ENCODE data around the gene ZNF747.

ZNF747 gene

DNA sequence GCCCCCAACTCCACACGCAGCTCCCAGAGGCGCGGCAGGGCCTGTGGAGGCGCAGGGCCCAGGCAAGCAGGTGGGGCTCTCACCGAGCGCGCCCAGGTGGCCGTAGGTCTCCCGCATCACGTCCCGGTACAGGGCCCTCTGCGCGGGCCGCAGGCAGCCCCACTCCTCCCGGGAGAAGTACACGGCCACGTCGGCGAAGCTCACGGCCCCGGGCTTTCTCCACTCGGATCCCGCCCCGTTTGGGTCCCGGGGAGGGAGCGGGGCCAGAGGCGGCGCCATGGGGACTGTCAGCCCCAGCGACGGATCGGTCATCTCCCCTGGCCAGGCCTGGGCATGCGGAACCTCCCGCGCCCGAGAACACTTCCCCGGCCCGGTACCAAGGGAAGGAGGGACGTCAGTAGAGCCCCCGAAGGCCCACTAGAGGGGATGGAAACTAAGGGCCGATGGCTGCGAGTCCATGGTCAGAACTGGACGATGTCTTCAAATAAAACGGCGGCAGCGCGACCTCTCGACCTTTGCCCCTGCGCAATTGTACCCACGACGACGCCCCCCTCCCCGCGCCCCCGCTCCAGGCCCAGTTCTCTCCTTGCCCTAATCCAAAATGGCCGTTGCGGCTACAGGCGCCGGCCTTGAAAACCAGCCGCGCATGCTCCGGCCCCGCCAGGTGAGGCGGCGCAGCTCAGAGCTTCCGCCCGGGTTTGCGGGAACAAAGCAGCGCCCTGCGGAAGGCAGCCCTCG, at the start of gene ZNF747:
Gene ZNF747 (minus strand): TSS at position 491 of the 738 bp plus-strand sequence. CDS start 179 bp downstream, at position 312.
- peak; percentile 91 for DNase-seq (ENCODE audit: low spot score)

DNA sequence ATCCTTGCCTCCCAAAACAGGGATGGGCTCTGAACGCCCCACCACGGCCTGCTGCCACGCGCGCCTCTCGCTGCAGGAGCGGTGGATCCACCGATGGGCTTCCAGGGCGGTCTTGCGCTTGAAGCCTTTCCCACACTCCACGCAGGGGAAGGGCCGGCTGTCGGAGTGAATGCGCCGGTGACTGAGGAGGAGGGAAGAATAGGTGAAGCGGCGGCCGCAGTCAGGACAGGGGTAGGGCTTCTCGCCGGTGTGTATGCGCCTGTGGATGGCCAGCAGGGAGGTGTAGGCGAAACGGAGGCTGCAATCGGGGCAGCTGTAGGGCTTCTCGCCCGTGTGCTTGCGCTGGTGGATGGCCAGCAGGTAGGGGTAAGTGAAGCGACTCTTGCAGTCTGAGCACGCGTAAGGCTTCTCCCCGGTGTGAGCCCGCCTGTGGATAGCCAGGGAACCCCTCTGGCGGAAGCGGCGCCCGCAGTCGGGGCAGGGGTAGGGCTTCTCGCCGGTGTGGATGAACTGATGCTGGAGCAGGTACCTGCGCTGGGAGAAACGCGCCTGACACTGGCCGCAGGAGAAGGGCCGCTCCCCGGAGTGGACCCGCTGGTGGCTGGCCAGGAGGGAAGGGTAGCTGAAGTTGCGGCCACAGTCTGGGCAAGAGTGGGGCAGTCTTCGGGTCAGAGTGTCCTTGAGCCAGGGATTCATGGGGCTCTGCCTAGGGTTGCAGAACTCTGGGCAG, 48.1 kb upstream of the ZNF747 start:
- no peak for DNase-seq (ENCODE audit: low spot score)

DNA sequence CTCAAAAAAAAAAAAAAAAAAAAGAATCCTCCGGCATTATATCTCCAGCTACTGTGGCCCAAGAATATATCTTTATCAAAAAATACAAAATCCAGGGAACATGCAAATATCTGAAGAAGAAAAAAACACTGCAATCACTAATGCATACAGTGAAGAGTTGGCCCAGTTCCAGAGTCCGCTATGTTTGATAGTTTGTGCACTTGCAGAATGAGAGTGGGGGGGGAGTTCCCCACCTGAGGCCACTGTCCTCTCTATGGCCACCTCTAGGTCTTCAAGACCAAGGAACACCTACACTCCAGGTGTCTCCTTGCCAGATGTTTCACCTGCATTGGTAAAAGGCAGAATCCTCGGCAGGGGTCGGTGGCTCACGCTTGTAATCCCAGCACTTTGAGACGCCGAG, 46.8 kb upstream of the ZNF747 start:
- no peak for DNase-seq (ENCODE audit: low spot score)

DNA sequence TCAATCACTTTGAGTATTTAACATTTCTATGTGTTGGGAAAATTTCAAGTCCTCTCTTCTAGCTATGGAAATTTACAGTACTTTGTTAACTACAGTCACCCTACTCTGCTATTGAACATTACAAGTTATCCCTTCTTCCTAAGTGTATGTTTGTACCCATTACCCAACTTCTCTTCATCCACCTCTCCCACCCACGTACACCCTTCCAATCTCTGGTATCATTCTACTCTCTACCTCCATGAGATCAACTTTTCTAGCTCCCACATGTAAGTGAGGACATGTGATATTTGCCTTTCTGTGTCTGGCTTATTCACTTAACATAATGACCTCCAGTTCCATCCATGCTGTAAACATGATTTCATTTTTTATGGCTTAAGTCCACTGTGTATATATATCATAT, 40.0 kb upstream of the ZNF747 start:
- DNase-seq (ENCODE audit: low spot score), result no peak

DNA sequence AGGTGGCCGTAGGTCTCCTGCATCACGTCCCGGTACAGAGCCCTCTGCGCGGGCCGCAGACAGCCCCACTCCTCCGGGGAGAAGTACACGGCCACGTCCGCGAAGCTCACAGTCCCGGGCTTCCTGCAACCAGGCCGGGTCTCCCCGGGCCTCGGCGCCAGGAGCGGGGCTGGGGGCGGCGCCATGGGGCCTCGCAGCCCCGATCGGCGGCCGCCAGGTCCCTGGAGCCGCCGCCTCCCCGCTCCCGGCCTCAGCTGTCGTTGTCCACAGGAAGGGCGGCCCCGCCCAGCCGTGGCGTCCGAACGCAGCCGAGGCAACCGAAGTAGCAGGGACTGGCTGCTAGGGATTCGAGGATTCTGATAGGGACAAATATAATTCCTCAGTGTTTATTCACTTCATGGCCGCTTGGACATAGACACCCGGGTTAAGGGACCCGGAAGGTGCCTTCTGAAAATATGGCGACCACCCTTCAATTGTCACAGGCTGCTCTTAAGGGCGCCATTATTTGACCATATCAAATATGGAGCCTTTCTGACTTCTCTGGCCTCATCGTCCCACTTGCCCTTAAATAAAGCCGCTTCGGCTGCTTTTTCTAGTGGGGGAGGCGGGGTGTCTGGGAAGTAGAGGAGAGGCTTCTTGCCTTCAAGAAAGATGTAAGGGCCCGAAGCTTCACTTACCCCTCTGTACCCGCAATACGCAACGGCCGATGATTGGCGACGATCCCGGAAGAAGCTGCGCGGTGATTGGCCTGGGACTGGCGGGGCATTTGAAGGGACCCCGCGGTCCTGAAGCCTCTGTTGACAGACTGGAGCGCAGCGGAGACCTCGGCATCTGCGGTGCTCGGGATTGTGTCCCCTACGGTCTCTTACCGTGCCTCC, 37.0 kb upstream of the ZNF747 start, which contains the start of gene ZNF688:
Gene ZNF688 (minus strand): TSS at position 270 of the 878 bp plus-strand sequence. CDS start 85 bp downstream, at position 185.
- peak; percentile 87 for DNase-seq (ENCODE audit: low spot score)

DNA sequence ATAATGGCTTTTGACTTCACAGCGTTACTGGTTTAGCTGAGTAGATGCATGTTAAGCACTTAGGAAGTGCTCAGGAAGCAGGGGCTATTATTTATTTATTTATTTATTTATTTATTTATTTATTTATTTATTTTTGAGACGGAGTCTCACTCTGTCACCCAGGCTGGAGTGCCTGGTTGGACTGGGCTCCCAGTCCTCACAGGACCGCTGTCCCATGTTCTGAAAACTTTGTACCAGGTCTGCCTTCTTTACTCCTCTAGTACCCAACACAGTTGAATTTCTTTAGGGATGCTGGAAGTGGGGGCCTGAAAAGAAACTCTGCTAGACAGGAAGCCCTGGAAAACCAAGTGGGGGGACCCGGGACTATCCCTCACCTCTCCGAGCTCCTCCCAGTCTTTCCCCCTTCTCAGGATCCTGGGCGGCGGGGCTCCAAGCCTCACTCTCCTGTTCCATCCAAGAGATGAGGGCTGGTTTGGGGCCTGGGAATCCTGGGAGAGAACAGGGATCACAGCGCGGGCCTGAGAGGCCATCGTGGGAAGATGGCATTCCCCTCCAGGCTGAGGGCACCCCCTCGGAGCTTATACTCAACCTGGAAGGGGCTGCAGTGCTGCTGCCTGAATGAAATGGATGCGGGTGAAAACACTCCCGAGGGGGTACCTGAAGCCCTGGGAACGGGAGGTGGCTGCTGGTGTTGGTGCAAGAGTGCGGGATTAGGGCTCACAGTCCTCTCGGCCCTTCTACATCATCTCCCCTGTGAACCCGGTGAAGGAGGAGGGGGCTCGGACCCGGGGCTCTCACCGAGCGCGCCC, 36.2 kb upstream of the ZNF747 start:
- no peak for DNase-seq (ENCODE audit: low spot score)

DNA sequence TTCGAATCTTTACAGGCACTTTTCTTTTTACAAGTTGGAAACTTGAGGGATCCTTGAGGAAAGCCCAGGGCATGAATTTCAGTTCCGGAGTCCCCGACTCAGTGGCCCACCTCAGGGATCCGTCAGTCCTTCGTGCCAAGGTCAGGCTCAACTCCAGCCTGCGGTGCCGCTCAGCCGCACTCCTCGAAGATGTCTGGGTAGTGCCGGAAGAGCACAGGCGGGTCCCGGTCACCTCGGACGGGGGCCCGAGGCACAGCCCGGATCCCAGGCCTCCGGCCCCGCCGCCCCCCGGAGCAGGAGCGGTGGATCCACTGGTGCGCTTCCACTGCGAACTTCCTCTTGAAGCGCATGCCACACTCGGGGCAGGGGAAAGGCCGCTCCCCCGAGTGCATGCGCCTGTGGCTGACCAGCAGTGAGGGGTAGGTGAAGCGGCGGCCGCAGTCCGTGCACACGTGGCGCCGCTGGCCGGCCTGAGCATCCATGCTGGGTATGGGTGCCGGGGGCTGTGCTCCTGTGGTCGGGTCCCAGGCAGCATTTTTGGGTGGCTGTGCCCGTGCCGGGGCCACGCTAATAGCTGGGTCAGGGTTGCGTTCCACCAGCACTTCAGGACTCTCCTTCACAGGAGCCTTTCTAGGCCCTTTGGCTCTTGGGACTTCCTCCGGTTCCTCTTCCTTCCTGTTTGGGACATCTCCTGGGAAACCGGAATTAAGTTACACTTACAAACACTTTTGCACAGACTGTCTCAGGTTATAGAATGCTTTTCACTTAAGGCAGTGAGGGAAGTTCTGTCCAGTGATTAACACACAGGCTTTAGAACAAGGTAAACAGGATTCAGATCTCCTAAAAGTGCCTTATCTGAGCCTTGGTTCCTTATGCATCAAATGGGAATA, 35.3 kb upstream of the ZNF747 start:
- no peak for DNase-seq (ENCODE audit: low spot score)

DNA sequence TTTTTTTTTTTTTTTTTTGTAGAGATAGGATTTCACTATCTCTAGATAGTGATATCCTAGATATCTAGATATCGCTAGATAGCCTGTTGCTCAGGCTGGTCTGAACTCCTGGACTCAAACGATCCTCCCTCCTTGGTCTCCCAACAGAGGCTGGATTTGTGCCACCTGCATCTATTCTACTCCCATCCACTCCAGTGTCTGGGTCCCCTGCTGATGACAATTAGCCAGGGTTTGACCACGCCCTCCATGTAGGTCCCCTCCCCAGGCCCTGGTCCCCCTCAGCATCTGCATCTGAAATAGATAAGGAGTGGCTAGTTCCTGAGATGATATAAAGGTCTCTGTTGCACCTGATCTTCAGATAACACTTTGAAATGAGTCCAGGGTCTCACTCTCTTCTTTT, 34.6 kb upstream of the ZNF747 start:
- no peak for DNase-seq (ENCODE audit: low spot score)

DNA sequence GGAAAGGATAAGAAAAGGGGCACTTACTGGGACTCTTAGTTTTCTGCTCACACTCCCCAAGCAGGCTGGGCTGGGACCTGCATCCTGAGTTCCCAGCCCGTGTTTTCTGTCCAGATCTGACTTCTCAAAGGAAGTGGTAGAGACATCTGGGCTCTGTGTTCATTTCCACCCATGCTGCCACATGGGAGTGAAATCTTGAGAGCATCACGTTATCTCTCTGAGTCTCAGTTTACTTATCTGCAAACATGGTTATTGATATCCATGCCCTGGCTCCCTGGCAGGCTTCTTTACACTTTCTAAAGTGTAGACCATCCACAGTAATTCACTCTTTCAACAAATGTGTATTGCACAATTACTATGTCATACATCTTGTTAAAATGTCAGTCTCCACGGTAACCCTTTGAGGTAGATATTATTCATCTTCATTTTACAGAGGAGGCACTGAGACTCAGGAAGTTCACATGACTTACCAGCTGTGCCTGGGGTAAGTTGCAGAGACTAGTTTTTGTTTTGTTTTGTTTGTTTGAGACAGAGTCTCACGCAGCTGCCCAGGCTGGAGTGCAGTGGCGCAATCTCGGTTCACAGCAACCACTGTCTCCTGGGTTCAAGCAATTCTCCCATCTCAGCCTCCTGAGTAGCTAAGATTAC, 33.5 kb upstream of the ZNF747 start:
- DNase-seq (ENCODE audit: low spot score), result no peak

DNA sequence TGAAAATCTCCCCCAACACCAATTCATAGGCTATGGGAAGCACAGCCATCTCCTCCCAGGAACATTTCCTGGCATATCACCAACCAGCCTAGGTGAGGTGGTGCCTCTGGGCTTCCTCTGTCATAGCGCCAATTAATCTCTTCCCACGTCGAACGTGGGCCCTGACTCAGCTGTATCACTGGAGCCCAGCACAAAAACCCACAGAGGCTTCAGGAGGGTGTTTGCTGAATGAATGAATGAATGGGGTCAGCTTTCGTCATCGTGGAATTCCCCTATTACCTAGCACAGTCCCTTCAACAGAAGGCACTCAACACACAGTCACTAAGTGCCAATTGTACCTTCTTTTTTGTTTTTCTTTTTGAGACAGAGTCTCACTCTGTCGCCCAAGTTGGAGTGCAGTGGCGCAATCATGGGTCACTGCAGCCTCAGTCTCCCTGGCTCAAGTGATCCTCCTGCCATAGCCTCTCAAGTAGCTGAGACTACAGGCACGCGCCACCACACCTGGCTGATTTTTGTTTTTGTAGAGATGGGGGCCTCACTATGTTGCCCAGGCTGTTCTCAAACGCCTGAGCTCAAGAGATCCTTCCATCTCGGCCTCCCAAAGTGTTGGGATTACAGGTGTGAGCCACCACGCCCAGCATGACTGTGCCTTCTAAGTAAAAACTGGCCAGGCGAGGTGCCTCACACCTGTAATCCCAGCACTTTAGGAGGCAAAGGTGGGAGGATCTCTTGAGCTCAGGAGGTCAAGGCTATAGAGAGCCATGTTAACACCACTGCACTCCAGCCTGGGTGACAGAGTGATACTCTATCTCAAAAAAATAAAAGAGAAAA, 32.7 kb upstream of the ZNF747 start:
- DNase-seq (ENCODE audit: low spot score), result no peak

DNA sequence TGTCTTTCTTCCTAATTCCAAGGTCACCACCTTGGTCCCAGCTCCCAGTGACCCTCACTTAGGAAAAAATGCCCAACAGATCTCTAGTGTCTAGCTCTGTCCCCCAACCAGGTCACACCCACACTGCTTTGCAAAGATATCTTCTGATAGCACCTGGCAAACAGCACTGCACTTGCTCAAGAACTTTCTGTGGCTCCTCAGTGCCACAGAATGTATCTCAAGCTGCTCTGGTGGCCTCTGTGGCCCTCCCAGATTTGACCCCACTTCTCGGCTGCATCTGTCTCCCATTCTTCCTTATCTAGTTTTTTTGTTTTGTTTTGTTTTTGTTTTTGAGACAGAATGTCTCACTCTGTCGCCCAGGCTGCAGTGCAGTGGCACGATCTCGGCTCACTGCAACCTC, 31.9 kb upstream of the ZNF747 start:
- DNase-seq (ENCODE audit: low spot score), result no peak

DNA sequence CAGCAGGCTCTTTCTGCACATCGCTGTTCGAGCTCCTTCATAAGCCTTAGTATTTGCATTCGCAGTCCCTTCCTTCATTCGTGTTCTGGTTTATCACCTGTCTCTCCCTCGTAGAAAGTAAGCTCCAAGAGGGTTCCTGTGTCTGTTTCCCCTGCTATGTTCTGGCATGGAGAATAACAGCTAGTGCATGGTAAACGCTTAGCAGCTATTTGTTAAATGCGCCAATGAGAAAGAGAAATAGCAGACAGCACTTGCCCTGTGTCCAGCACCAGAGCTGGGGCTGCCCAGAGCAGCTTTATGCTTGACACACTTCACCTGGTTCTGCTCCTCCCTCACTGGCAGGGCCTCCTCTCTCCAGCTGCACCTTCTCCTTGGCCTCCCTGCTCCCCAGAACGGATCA, 31.3 kb upstream of the ZNF747 start:
- no peak for DNase-seq (ENCODE audit: low spot score)

DNA sequence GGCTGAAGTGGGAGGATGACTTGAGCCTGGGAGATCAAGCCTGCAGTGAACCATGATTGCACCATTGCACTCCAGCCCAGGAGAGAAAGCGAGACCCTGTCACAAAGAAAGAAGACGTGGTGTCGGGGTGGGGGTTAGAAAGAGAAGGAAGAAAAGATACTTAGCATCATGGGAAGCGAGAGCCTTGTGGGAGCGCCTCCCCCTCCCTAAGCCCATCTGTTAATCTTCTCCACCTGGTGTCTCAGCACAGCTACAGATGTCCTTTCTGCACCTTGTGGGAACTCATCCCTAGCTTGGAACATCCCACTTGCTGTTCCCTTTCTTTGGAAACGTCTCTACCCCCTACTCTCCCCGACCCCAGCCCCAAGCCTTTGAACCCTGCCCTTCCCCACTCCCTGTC, 30.9 kb upstream of the ZNF747 start:
- no peak for DNase-seq (ENCODE audit: low spot score)

DNA sequence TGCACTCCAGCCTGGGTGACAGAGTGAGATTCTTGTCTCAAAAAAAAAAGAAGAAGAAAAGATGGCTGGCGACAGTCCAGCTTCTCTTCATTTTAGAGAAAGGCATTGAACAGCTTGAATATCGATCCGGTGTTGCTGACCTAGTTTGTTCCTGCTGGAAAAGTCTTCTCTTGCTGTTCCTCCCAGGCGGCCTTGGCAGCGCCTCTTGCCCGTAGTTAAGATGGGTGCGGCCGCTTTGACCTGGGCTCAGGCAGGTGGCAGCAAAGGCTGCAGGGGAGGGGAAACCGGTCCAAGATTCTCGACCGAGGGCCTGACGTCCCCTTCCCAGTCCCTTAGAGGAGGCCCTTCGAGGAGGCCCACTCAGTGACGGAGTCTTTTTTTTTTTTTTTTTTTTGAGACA, 27.4 kb upstream of the ZNF747 start:
- no peak for DNase-seq (ENCODE audit: low spot score)

DNA sequence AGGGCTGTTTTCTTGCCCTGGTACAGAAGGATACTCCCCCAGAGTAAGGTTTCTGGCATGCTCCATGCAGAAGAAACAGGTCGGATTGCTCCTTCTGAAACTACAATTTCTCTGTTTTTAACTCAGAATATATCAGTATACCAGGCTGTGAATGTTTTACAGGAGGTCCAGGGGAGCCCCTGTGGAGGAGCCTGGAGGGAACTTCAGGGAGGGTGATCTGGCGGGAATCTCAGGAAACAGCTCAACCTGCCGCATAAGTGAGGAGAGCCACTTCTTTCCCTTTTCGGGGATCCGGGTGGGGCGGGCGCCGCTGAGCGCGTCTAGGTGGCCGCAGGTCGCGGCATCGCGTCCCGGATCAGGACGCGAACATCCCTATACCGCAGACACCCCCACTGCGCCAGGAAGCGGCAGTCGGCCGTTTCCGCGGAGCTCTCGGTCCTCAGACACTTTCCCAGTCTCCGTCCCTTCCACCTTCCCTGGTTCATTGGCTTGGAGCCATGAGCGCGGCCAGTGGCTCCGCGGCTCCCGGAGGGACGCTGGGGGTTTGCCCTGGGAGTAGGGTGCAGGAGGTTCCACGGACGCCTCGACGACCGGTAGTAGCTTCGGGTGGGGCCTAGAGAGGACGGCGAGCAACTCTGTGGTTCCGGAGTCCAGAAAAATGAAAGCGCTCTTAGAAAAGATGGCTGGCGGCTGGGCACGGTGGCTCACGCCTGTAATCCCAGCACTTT, 26.6 kb upstream of the ZNF747 start:
- DNase-seq (ENCODE audit: low spot score), result peak; percentile 42

DNA sequence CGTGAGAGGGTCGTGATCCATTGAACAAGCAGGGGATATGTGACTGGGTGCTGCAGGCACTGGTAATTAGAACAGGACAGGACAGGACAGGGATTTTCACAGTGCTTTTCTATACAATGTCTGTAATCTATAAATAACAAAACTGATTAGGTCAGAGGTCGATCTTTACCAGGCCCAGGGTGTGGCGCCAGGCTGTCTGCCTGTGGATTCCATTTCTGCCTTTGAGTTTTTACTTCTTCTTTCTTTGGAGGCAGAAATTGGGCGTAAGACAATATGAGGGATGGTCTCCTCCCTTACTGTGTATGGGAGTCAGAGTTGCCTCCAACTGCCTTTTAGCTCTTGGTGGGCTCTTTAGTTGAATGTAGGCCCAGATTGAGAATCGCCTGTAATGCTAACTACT, 25.0 kb upstream of the ZNF747 start:
- no peak for DNase-seq (ENCODE audit: low spot score)

DNA sequence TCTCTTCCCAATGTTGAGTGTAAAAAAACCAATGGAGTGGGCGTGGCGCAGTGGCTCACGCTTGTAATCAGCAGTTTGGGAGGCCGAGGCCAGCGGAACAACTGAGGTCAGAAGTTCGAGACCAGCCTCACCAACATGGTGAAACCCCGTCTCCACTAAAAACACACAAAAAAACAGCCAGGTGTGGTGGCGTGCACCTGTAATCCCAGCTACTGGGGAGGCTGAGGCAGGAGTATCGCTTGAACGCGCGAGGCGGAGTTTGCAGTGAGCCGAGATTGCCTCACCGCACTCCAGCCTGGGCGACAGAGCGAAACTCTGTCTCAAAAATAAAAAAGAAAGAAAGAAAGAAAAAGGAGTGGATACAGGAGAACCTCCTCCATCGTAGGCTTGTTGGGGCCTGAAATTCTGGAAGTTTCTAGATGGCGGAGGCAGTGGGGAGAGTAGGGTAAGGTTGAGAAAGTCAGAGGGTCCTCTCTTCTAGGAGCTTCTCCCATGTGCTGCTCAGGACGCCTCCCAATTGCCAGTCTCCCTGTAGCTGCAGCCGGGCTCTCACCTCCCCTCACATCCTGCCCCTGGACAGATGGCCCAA, 24.2 kb upstream of the ZNF747 start:
- no peak for DNase-seq (ENCODE audit: low spot score)

All from hematopoietic multipotent progenitor cell treated with erythropoietin and hydrocortisone succinate and interleukin-3 and kit ligand, for 17 days (in vitro differentiated cells).